ENCODE results near the gene YWHAQ.

DNA sequence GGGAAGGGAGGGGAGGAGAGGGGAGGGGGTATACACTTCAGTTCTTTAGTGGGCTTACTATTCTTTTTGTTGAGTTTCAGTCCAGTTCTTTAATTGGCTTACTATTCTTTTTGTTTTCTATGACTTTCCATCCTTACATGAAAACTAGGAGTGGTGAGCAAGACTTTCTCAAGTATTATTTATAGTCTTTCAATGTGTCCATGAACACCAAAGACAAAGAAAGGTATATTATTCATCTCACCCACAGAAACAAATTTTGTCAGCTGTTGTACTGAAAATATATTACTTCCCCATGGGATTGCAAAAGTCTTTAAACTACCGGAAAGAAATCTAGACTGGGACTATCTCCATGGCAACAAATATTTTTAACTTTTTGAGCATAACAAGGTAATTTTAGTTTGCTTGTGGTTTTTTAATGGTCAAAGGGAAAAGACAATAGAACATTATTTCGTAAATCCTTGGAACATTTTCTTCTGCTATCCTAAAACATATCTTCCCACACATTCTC, 92.7 kb downstream of the YWHAQ start:
- TF ChIP-seq, protein P1, sequence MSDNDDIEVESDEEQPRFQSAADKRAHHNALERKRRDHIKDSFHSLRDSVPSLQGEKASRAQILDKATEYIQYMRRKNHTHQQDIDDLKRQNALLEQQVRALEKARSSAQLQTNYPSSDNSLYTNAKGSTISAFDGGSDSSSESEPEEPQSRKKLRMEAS (IDR thresholded peaks at IDR 0.05), result no peak
- TF ChIP-seq NR2F2 (IDR thresholded peaks at IDR 0.05) (no peak), RAD21 (IDR thresholded peaks at IDR 0.05) (no peak)
- TF ChIP-seq, protein P2, sequence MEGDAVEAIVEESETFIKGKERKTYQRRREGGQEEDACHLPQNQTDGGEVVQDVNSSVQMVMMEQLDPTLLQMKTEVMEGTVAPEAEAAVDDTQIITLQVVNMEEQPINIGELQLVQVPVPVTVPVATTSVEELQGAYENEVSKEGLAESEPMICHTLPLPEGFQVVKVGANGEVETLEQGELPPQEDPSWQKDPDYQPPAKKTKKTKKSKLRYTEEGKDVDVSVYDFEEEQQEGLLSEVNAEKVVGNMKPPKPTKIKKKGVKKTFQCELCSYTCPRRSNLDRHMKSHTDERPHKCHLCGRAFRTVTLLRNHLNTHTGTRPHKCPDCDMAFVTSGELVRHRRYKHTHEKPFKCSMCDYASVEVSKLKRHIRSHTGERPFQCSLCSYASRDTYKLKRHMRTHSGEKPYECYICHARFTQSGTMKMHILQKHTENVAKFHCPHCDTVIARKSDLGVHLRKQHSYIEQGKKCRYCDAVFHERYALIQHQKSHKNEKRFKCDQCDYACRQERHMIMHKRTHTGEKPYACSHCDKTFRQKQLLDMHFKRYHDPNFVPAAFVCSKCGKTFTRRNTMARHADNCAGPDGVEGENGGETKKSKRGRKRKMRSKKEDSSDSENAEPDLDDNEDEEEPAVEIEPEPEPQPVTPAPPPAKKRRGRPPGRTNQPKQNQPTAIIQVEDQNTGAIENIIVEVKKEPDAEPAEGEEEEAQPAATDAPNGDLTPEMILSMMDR (IDR thresholded peaks at IDR 0.05; ENCODE audit: low read depth, low read length, missing input control), result no peak

All from liver (tissue), 3 donors.